H9 (cell line): Measurements from ENCODE around the gene EML3. TPM values are rescaled to one million over a fixed set of nuclear protein-coding genes. Genes with fewer than 3 reads are reported as not detected.
A peak's percentile ranks its signal among the peaks of the same experiment; 100 is the strongest.
"Not testable (repeated sequence)": the region's sequence is repeated elsewhere in the genome, so short reads cannot be mapped to it uniquely, and the experiment has no call there.

Source experiments
- DNase-seq: peaks from one replicate; pipeline ENCODE4 v3.0.0-alpha.2; 2017
- H2AFZ ChIP-seq: one replicate; pipeline ENCODE4 v1.6.1; 2013; ENCODE audit warnings: mild to moderate bottlenecking, low read length, control low read depth, moderate library complexity
- H2AK5ac ChIP-seq: 2 replicates; pipeline ENCODE4 v1.6.1; 2013; ENCODE audit warnings: low read length, control low read depth, mixed read lengths; ENCODE audit not compliant: insufficient read length
- H2BK120ac ChIP-seq: one replicate; pipeline ENCODE4 v1.6.1; 2013; ENCODE audit warnings: low read depth, mild to moderate bottlenecking, low read length, control low read depth, inconsistent platforms; ENCODE audit not compliant: poor library complexity, severe bottlenecking
- H2BK12ac ChIP-seq: 2 replicates; pipeline ENCODE4 v1.6.1; 2013; ENCODE audit warnings: low read length, control low read depth, mixed read lengths, low read depth; ENCODE audit not compliant: insufficient read length
- H2BK15ac ChIP-seq: 2 replicates; pipeline ENCODE4 v1.6.1; 2013; ENCODE audit warnings: low read depth, low read length, control low read depth
- H2BK20ac ChIP-seq: one replicate; pipeline ENCODE4 v1.6.1; 2013; ENCODE audit warnings: low read depth, mild to moderate bottlenecking, low read length, control low read depth, inconsistent platforms; ENCODE audit not compliant: poor library complexity, severe bottlenecking
- H2BK5ac ChIP-seq: 2 replicates; pipeline ENCODE4 v1.6.1; 2013; ENCODE audit warnings: low read length, control low read depth, mixed read lengths; ENCODE audit not compliant: insufficient read length
- H3K14ac ChIP-seq: 2 replicates; pipeline ENCODE4 v1.6.1; 2013; ENCODE audit warnings: low read length, control low read depth; ENCODE audit not compliant: insufficient read depth
- H3K18ac ChIP-seq: 2 replicates; pipeline ENCODE4 v1.6.1; 2013; ENCODE audit warnings: low read depth, mild to moderate bottlenecking, mixed read lengths, low read length, control low read depth; ENCODE audit not compliant: insufficient read length
- H3K23ac ChIP-seq: 2 replicates; pipeline ENCODE4 v1.6.1; 2013; ENCODE audit warnings: low read length, control low read depth, mixed read lengths, low read depth; ENCODE audit not compliant: insufficient read length
- H3K23me2 ChIP-seq: 2 replicates; pipeline ENCODE4 v1.6.1; 2013; ENCODE audit warnings: low read depth, mild to moderate bottlenecking, mixed read lengths, low read length, control low read depth; ENCODE audit not compliant: insufficient read length, poor library complexity, severe bottlenecking
- H3K27ac ChIP-seq: 2 replicates; pipeline ENCODE4 v1.5.1; 2013; ENCODE audit warnings: low read length, control low read depth, mixed read lengths, low read depth; ENCODE audit not compliant: insufficient read length
- H3K27me3 ChIP-seq: 2 replicates; pipeline ENCODE4 v1.6.1; 2013; ENCODE audit warnings: low read length, control low read depth, inconsistent platforms; ENCODE audit not compliant: insufficient read depth
- H3K4ac ChIP-seq: 2 replicates; pipeline ENCODE4 v1.6.1; 2013; ENCODE audit warnings: low read depth, mild to moderate bottlenecking, control low read depth, inconsistent platforms, low read length, moderate library complexity
- H3K4me1 ChIP-seq: 2 replicates; pipeline ENCODE4 v1.6.1; 2013; ENCODE audit warnings: low read length, control low read depth, inconsistent platforms; ENCODE audit not compliant: insufficient read depth
- H3K4me2 ChIP-seq: 2 replicates; pipeline ENCODE4 v1.6.1; 2013; ENCODE audit warnings: low read length, control low read depth, mixed read lengths; ENCODE audit not compliant: insufficient read length, insufficient read depth
- H3K56ac ChIP-seq: 2 replicates; pipeline ENCODE4 v1.6.1; 2013; ENCODE audit warnings: low read depth, mild to moderate bottlenecking, mixed read lengths, low read length, control low read depth; ENCODE audit not compliant: insufficient read length
- H3K79me1 ChIP-seq: 2 replicates; pipeline ENCODE4 v1.6.1; 2013; ENCODE audit warnings: low read depth, mild to moderate bottlenecking, moderate library complexity, low read length, control low read depth, inconsistent platforms; ENCODE audit not compliant: insufficient read depth, poor library complexity, severe bottlenecking
- H3K79me2 ChIP-seq: 2 replicates; pipeline ENCODE4 v1.6.1; 2013; ENCODE audit warnings: low read length, control low read depth, inconsistent platforms; ENCODE audit not compliant: insufficient read depth
- H3K9ac ChIP-seq: 2 replicates; pipeline ENCODE4 v1.6.1; 2013; ENCODE audit warnings: low read length, control low read depth, mixed read lengths; ENCODE audit not compliant: insufficient read length; ENCODE audit errors: extremely low read depth
- H3K9me3 ChIP-seq: one replicate; pipeline ENCODE4 v1.6.1; 2013; ENCODE audit warnings: low read depth, low read length, inconsistent platforms; ENCODE audit not compliant: control insufficient read depth
- H3T11ph ChIP-seq: one replicate; pipeline ENCODE4 v1.6.1; 2013; ENCODE audit warnings: mild to moderate bottlenecking, low read length, control low read depth, inconsistent platforms
- H4K20me1 ChIP-seq: one replicate; pipeline ENCODE4 v1.6.1; 2013; ENCODE audit not compliant: control insufficient read depth, insufficient read length, insufficient read depth
- H4K5ac ChIP-seq: 2 replicates; pipeline ENCODE4 v1.6.1; 2013; ENCODE audit warnings: low read depth, mild to moderate bottlenecking, mixed read lengths, low read length, control low read depth; ENCODE audit not compliant: insufficient read length
- H4K8ac ChIP-seq: replicated peaks from 2 replicates; pipeline ENCODE4 v1.6.1; 2013; ENCODE audit warnings: low read length, control low read depth, mixed read lengths, low read depth; ENCODE audit not compliant: insufficient read length
- H4K91ac ChIP-seq: 2 replicates; pipeline ENCODE4 v1.6.1; 2013; ENCODE audit warnings: low read depth, mild to moderate bottlenecking, moderate library complexity, mixed read lengths, low read length, control low read depth; ENCODE audit not compliant: insufficient read length
- H3K27ac Mint-ChIP-seq, 3 experiments: 2 replicates in 2 of 3; 3 replicates in 1 of 3; pipeline ENCODE4 v1.8.0; 2020 to 2021; ENCODE audit warnings: mixed read lengths in 3 of 3, mild to moderate bottlenecking in 1 of 3, moderate library complexity in 1 of 3
- H3K27me3 Mint-ChIP-seq: 2 replicates; pipeline ENCODE4 v1.8.0; 2021; ENCODE audit warnings: low read depth, mild to moderate bottlenecking, moderate library complexity, mixed read lengths
- H3K36me3 Mint-ChIP-seq, 3 experiments: 2 replicates in 2 of 3; 3 replicates in 1 of 3; pipeline ENCODE4 v1.8.0; 2020 to 2021; ENCODE audit warnings: low read depth in 3 of 3, mixed read lengths in 3 of 3; ENCODE audit not compliant: insufficient read depth in 1 of 3
- H3K4me1 Mint-ChIP-seq, 2 experiments: 2 replicates each; pipeline ENCODE4 v1.8.0; 2020; ENCODE audit warnings: mixed read lengths in 2 of 2
- H3K4me3 Mint-ChIP-seq, 2 experiments: 2 replicates in 1 of 2; 3 replicates in 1 of 2; pipeline ENCODE4 v1.8.0; 2020 to 2021; ENCODE audit warnings: mild to moderate bottlenecking in 2 of 2, mixed read lengths in 2 of 2, moderate library complexity in 1 of 2
- H3K9me3 Mint-ChIP-seq, 2 experiments: 2 replicates in 1 of 2; 3 replicates in 1 of 2; pipeline ENCODE4 v1.8.0; 2020; ENCODE audit warnings: mild to moderate bottlenecking in 2 of 2, mixed read lengths in 2 of 2, moderate library complexity in 1 of 2
- WGBS: extraction: QIAGEN DNeasy Blood & Tissue Kit; methylation state at CpG from one replicate; pipeline ENCODE4 v1.1.7; 2013; ENCODE audit warnings: missing lambda C conversion rate, low lambda C conversion rate, mixed read lengths; ENCODE audit not compliant: insufficient read length; ENCODE audit errors: extremely low coverage; 5-methylcytosine and 5-hydroxymethylcytosine counted together
- total RNA-seq: library from RNA; stranded (reverse); gene quantifications from 2 replicates; pipeline ENCODE4 v1.2.1, GENCODE V29; 2021
- TF ChIP-seq, protein P1 (sequence below): fragments of 200-600 bp; sonication (generic); conservative IDR thresholded peaks from 3 replicates; pipeline ENCODE4 v1.8.0; 2021; ENCODE audit warnings: antibody characterized with exemption, mild to moderate bottlenecking

EML3 gene
- total RNA-seq, 1 experiment from 2014 or later: 35.3 TPM

DNA sequence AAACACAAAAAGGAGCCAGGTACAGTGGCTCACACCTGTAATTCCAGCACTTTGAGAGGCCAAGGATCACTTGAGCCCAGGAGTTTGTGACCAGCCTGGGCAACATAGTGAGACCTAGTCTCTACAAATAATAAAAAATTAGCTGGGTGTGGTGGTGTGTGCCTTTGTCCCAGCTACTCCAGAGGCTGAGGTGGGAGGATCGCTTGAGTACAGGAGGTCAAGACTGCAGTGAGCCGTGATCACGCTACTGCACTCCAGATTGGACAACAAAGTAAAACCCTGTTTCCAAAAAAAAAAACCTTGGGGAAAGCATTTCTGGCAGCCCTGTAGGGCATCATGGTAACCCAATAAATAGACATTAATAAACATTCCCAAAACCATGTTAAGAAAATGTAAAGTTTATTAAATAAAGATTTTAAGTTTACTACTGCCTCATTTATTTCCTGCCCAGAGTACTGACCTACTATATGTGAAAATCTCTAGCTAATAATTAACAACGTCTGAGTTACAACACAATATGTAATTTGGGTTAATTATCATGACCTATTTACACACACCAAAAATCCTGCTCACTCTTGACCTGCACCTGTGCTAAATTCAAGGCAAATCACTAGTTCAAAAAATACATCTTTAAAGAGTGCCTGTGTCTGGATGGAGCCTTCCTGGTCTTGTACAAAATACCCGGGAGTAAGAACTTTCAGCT is 47.3 kb downstream of the EML3 start:
- Histone ChIP-seq H2BK120ac (no peak overlapping the region), H3K18ac (no peak overlapping the region), H4K20me1 (no peaks in the 10 kb centered on the region), H3K9ac (no peak overlapping the region), H3K56ac (no peak overlapping the region), H3K27ac (no peak overlapping the region), H2BK12ac (no peak overlapping the region), H2BK20ac (no peak overlapping the region), H3K79me1 (no peaks in the 10 kb centered on the region), H3K4me2 (no peak overlapping the region), H4K5ac (no peak overlapping the region), H2AFZ (no peak overlapping the region), H3K4me1 (peaks cover 3% of the 10 kb centered on the region; the same call in 1 of the 2 replicates), H3K9me3 (no peaks in the 10 kb centered on the region), H2AK5ac (no peak overlapping the region), H3K23me2 (no peaks in the 10 kb centered on the region), H2BK5ac (no peak overlapping the region), H3K27me3 (no peaks in the 10 kb centered on the region), H3K4ac (no peak overlapping the region), H3K14ac (no peak overlapping the region), H3T11ph (no peak overlapping the region), H4K8ac (no peak overlapping the region), H3K23ac (no peak overlapping the region), H4K91ac (no peak overlapping the region), H3K79me2 (peaks cover 3% of the 10 kb centered on the region; the same call in 1 of the 2 replicates), H2BK15ac (no peak overlapping the region)
- H3K36me3 Mint-ChIP-seq: peaks cover 57 to 94% (median 69%) of the 10 kb centered on the region in 3 experiments
- no peak overlapping the region for H3K4me3 Mint-ChIP-seq
- no CpG with 5 or more reads among the region's 5 CpGs for WGBS
- peaks cover 32 to 35% of the 10 kb centered on the region in 2 experiments for H3K4me1 Mint-ChIP-seq
- H3K9me3 Mint-ChIP-seq: no peaks in the 10 kb centered on the region
- H3K27me3 Mint-ChIP-seq: no peaks in the 10 kb centered on the region
- TF ChIP-seq, protein P1, sequence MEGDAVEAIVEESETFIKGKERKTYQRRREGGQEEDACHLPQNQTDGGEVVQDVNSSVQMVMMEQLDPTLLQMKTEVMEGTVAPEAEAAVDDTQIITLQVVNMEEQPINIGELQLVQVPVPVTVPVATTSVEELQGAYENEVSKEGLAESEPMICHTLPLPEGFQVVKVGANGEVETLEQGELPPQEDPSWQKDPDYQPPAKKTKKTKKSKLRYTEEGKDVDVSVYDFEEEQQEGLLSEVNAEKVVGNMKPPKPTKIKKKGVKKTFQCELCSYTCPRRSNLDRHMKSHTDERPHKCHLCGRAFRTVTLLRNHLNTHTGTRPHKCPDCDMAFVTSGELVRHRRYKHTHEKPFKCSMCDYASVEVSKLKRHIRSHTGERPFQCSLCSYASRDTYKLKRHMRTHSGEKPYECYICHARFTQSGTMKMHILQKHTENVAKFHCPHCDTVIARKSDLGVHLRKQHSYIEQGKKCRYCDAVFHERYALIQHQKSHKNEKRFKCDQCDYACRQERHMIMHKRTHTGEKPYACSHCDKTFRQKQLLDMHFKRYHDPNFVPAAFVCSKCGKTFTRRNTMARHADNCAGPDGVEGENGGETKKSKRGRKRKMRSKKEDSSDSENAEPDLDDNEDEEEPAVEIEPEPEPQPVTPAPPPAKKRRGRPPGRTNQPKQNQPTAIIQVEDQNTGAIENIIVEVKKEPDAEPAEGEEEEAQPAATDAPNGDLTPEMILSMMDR: no peak
- no peak for DNase-seq
- peak overlapping the region in 1 of 3 experiments; percentile 47; a peak in 2 of 7 replicates for H3K27ac Mint-ChIP-seq

DNA sequence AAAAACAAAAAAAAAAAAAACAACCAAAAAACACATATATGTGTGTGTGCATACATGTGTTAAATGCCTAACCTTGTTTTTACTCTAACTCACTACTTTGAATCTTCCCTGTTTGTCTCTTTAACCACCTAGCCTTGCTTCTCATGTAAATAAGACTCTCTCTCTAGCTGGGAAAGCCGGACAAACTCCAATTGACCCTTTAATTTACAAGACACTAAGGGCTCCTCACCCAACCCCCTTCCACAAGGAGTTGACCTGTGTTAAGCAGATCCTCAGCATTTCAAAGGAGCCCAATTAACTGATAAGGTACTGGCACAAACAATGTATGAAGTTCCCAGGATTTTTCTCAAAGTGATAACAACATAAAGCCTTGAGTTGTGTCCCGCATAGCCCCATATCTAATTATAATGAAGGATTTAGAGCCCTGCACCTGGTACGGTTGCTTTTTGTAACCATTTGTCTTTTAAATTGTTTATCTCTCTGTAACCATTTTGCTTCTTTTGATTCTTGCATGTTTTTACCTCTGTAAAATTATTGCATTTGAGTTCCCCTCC is 50.8 kb downstream of the EML3 start:
- H4K5ac ChIP-seq, H3K27me3 Mint-ChIP-seq, H3K9me3 Mint-ChIP-seq, H4K8ac ChIP-seq, H3K18ac ChIP-seq, H2AFZ ChIP-seq, H3K14ac ChIP-seq, H4K91ac ChIP-seq, H2BK15ac ChIP-seq, H3K56ac ChIP-seq, H2BK12ac ChIP-seq, H3T11ph ChIP-seq, H3K9ac ChIP-seq, H2BK20ac ChIP-seq, H3K4me2 ChIP-seq, H3K79me1 ChIP-seq, H3K4ac ChIP-seq, H3K23ac ChIP-seq, H2BK120ac ChIP-seq, H3K27ac ChIP-seq, H3K4me1 ChIP-seq, H2AK5ac ChIP-seq, H4K20me1 ChIP-seq, H2BK5ac ChIP-seq, H3K27me3 ChIP-seq, H3K9me3 ChIP-seq, H3K79me2 ChIP-seq, H3K23me2 ChIP-seq: not testable (repeated sequence)
- peaks cover 50% of the 10 kb centered on the region in 2 experiments for H3K4me1 Mint-ChIP-seq
- peak overlapping the region; percentile 13 to 97 (median 87) for H3K27ac Mint-ChIP-seq
- peak overlapping the region; percentile 18 to 60 for H3K4me3 Mint-ChIP-seq
- H3K36me3 Mint-ChIP-seq: peaks cover 56 to 95% (median 70%) of the 10 kb centered on the region in 3 experiments
- WGBS: no CpG with 5 or more reads among the region's 3 CpGs
- DNase-seq: peak; percentile 74
